PFSK-1 (cell line): ENCODE measurements around the gene LRRIQ3.

Experiments used
- POLR2AphosphoS5 ChIP-seq: IDR thresholded peaks from 2 replicates; pipeline ENCODE4 v1.6.1; 2012; ENCODE audit warnings: low read depth, mild to moderate bottlenecking, control low read depth, low read length, moderate library complexity
- TAF1 ChIP-seq: IDR thresholded peaks from 2 replicates; pipeline ENCODE4 v1.6.1; 2012; ENCODE audit warnings: low read length, control low read depth, borderline replicate concordance; ENCODE audit not compliant: insufficient read depth

- TF ChIP-seq TAF1 (no peak), POLR2AphosphoS5 (no peak)
These were observed 144.6 kb downstream of the LRRIQ3 start for GRCh38 chr1:74053407-74053806.
